KOPT-K1 (cell line): ENCODE data around the gene PIGV.

Experiments used
- H3K27ac ChIP-seq: fragments of 200-600 bp; sonication (generic); 2 replicates; pipeline ENCODE4 v1.5.1; 2016; ENCODE audit warnings: antibody characterized with exemption, mild to moderate bottlenecking, low read depth, low read length; ENCODE audit not compliant: poor library complexity, severe bottlenecking
- H3K36me3 ChIP-seq: fragments of 200-600 bp; sonication (generic); 2 replicates; pipeline ENCODE4 v1.5.1; 2017; ENCODE audit warnings: antibody characterized with exemption, mild to moderate bottlenecking, low read length, moderate library complexity; ENCODE audit not compliant: insufficient read depth
- H3K9me3 ChIP-seq: fragments of 200-600 bp; sonication (generic); 2 replicates; pipeline ENCODE4 v1.5.1; 2017; ENCODE audit warnings: antibody characterized with exemption, low read length, mild to moderate bottlenecking; ENCODE audit not compliant: insufficient read depth, poor library complexity, severe bottlenecking

PIGV gene

GRCh38 chr1:26784023-26784871 lies 3.5 kb upstream of the PIGV start:
- no peaks in the 10 kb centered on the region for H3K9me3 ChIP-seq
- peak overlapping the region; percentile 98 for H3K27ac ChIP-seq
- peaks cover 51% of the 10 kb centered on the region for H3K36me3 ChIP-seq

DNA sequence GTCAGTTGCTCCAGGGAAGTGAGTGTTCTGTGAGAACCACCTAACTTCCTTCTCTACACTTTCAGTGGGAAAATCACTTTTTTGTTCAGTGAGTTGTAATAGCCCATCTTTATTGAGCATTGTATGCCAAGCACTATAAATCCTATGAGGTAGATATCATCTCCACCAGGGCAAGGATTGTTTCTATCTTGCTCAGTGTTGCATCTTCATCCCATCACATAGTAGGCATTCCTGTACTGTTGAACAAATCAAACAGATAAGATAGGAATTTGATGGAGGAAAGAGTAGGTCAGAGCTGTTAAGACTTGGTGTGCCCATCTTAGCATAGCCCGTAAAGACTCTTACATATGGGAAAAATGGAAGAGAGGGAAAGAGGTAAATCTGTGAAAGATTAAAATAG lies 2.9 kb upstream of the PIGV start:
- peak overlapping the region; percentile 98 for H3K27ac ChIP-seq
- H3K9me3 ChIP-seq, result no peaks in the 10 kb centered on the region
- peaks cover 45% of the 10 kb centered on the region for H3K36me3 ChIP-seq

DNA sequence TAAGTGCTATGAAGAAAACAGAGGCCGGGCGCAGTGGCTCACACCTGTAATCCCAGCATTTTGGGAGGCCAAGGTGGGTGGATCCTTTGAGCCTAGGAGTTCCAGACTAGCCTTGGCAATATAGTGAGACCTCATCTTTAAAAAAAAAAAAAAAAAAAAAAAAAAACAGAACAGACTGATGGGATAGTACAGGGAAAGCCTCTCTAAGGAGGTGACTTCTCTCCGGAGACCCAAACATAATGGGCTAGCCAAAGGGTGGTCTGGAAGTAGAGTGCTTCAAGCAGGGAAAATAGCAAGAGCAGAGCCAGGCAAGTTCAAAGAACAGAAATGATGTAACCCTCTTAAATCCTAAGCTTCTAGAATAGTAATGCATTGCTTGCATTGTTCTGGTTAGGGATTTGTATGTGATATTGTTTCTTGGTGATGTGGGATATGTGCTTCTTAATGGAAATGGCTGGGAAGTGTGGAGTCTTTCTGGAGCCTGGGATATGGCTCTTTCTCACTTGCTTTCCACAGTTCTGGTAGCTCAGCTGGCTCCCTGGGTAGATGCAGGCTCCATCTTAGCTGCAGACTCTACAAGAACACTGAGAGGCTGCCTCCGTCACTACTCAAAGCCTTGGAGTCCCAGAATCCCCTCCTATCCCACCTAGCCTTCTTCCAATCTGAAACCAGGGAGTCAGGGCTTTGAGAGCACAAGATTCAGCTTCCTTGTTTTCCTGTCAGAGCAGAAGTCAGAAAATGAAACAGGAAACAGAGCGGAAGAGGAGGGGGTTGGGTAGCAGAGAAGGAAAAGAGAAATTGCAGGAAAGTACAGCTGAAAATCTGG lies 1.9 kb upstream of the PIGV start:
- Histone ChIP-seq H3K27ac (peak overlapping the region; percentile 98), H3K36me3 (peaks cover 35% of the 10 kb centered on the region), H3K9me3 (no peaks in the 10 kb centered on the region)

DNA sequence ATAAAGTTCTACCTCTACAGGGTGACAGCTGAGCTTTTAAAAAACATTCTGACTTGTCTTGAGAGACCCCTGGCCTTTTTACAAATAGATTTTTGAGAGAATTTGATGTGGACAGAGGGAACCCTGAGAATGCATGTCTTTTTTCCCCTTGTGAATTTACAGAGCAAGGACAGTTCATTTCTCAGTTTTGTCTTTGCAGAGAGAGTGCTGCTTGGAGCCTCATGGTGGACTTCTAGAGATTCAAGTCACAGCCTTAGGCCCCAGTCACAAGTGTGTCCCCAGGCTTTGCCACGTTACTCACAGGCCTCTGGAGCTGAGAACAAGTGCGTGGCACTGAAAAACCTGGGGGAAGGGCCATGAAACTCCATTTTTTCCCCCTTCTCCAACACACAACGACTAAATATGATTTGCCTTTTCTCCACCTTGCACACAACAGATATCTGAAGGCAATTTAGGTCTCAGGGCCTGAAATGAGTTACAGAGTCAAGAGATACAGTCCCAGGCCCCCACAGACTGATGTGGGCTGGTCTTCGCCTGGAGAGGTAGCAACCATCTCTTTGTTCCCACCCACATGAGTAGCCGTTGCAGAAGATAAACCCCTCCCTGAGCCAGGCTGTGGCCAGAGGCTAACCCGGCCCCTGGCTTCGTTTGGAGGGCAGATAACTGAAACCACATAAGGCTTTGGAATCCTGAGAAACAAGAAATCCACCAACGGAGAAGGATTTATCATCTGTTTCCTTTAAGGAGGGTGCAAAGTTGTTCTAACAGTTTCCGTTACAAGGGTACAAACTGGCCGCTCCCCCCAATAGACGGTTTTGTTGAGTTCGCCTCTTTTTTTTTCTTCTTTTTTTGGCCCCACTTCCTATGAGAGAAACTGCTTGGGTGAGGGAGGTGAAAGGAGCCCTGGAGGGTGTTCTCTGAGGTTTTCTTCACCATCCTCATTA lies 1.0 kb upstream of the PIGV start:
- no peaks in the 10 kb centered on the region for H3K9me3 ChIP-seq
- H3K27ac ChIP-seq, result peak overlapping the region; percentile 98
- peaks cover 26% of the 10 kb centered on the region for H3K36me3 ChIP-seq

GRCh38 chr1:26787381-26787705 lies 407 bp upstream of the PIGV start:
- Histone ChIP-seq H3K27ac (peak overlapping the region; percentile 98), H3K36me3 (peaks cover 20% of the 10 kb centered on the region)

DNA sequence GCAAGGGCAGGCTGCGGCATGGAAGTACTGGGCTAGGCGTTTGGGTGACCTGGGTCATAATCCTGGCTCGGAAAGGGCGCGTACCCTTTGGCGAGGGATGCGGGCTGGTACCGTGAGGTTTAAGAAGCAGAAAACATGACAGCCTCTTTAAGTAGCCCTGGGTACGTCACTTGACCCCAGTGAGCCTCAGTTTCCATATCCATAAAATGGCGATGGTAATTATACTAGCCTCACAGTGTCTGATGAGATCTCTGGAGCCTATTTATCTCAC lies 700 bp downstream of the PIGV start:
- Histone ChIP-seq H3K27ac (peak overlapping the region; percentile 98), H3K9me3 (no peaks in the 10 kb centered on the region), H3K36me3 (peaks cover 9% of the 10 kb centered on the region; the same call in 1 of the 2 replicates)

More at GRCh38 chr1:26787381-26787705, 407 bp upstream of the PIGV start:
- no peaks in the 10 kb centered on the region for H3K9me3 ChIP-seq

DNA sequence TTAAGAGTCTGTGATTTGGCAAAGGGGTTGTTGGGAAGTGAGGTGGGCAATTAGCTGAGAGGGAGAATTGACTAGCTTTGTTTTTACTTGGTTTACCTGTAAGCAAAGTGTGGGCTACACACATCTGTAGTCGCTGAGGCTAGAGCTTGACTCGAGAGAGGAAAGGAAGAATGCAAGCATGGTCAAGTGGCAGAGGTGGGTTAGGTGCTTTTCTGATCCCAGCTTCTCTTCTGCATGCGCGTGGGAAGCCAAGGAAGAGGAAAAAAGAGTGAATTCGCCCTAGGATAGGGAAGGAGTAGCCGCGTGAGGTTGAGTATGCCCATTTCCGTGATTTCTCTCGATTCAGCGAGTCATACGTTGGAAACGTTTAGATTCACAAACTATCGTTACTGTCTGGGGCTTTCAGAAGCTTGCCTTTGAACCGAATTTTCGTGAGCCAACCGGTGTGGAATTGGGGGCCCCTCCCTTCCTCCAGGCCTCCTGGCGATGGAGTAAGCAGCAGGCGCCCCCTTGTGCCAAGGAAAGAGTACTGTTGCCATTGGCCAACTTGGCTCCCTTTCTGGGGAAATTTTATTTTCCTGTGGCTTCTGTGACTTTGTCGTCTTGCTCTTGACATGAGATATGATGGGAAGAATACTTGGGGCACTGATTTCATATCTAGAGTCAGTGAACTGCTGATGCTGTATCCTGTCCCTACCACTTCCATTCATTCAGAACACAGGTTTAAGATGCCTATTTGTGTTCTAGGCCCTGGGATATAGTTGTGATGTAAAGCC lies 1.3 kb downstream of the PIGV start:
- Histone ChIP-seq H3K36me3 (peaks cover 6% of the 10 kb centered on the region), H3K27ac (peak overlapping the region; percentile 98), H3K9me3 (no peaks in the 10 kb centered on the region)

DNA sequence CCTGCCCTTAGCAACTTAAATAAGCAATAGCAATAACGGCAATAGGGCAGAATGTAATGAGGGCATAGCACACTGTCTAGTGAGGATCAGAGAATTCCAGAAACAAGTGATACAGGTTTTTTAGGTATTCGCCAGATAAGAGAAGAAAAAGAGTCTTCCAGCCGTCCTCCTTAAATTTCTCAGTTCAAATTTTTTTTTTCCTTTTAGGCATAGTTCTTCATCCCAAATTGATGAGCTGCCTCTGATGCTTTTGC lies 1.8 kb downstream of the PIGV start:
- H3K27ac ChIP-seq, result peak overlapping the region; percentile 98

DNA sequence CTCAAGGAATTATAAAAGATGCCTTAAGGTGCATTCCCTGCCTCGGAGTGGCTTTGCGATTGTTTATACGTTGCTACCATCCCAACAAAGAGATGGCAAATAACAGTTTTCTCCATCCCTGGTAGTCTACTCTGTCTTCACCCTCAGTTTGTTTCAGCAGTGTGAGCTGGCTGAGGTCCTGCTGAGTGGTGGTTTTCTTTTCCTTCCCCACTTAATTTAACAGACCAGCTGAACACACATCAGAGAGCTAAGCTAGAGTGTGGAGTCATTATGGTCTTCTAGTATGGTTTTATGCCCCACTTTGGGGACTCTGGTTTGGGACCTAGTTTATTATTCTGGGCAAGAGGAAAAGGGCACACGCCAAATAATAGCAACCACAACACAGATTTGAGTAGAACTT lies 2.2 kb downstream of the PIGV start:
- H3K27ac ChIP-seq, result peak overlapping the region; percentile 98
- H3K36me3 ChIP-seq, result peaks cover 11% of the 10 kb centered on the region
- no peaks in the 10 kb centered on the region for H3K9me3 ChIP-seq

More for the DNA sequence above, 1.8 kb downstream of the PIGV start:
- Histone ChIP-seq H3K36me3 (peaks cover 8% of the 10 kb centered on the region), H3K9me3 (no peaks in the 10 kb centered on the region)

GRCh38 chr1:26790551-26790953 lies 2.8 kb downstream of the PIGV start:
- H3K36me3 ChIP-seq, result peaks cover 16% of the 10 kb centered on the region
- no peaks in the 10 kb centered on the region for H3K9me3 ChIP-seq
- no peak overlapping the region for H3K27ac ChIP-seq

- Histone ChIP-seq H3K27ac (no peak overlapping the region), H3K9me3 (no peaks in the 10 kb centered on the region), H3K36me3 (peaks cover 16% of the 10 kb centered on the region)
These were observed 3.4 kb downstream of the PIGV start for GRCh38 chr1:26791148-26791547.

DNA sequence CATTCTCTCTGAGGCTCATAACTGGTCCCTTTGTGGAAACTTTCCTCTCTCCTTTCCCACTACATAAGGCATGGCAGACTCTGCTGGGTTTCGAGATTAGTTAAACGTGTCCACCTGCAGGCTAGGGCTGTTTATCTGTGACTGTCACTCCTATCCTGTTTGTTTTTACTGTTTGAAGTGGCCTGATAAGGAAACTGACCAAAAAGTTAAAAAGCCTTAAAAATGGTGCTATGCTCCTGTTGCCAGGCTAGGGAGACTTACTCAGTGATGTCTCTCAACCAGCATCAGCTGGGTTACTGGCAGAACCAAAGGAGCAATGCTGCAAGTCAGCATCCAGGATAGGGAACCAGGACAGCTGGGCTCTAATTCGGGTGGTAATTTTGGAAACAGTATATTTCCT lies 3.9 kb downstream of the PIGV start:
- no peak overlapping the region for H3K27ac ChIP-seq
- H3K36me3 ChIP-seq, result peaks cover 16% of the 10 kb centered on the region
- no peaks in the 10 kb centered on the region for H3K9me3 ChIP-seq

- H3K36me3 ChIP-seq, result peaks cover 23% of the 10 kb centered on the region
- no peaks in the 10 kb centered on the region for H3K9me3 ChIP-seq
- H3K27ac ChIP-seq, result no peak overlapping the region
These were observed 5.2 kb downstream of the PIGV start for GRCh38 chr1:26792924-26793323.

DNA sequence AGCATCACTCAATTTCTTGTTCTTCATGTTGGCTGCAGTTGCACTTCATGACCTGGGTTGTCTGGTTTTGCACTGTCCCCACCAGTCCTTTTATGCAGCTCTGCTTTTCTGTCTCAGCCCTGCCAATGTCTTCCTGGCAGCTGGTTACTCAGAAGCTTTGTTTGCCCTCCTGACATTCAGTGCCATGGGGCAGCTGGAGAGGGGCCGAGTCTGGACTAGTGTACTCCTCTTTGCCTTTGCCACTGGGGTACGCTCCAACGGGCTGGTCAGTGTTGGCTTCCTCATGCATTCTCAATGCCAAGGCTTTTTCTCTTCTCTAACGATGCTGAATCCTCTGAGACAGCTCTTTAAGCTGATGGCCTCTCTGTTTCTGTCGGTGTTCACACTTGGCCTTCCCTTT lies 6.6 kb downstream of the PIGV start:
- Histone ChIP-seq H3K27ac (no peak overlapping the region), H3K9me3 (no peaks in the 10 kb centered on the region), H3K36me3 (peaks cover 24% of the 10 kb centered on the region)
